Chondrocyte (in vitro differentiated cells): ENCODE data around the gene ATP5F1C. TPM values are rescaled to one million over a fixed set of nuclear protein-coding genes. Genes with fewer than 3 reads are reported as not detected.
A peak's percentile ranks its signal among the peaks of the same experiment; 100 is the strongest.
"Not testable (repeated sequence)": the region's sequence is repeated elsewhere in the genome, so short reads cannot be mapped to it uniquely, and the experiment has no call there.

ENCODE experiments used
- DNase-seq: peaks from one replicate; pipeline ENCODE4 v3.0.0; 2021; ENCODE audit warnings: mixed read lengths, low spot score
- H3K27ac Mint-ChIP-seq: one replicate; pipeline ENCODE4 v1.8.0; 2021; ENCODE audit warnings: mild to moderate bottlenecking, moderate library complexity, mixed read lengths; ENCODE audit not compliant: unreplicated experiment
- H3K27me3 Mint-ChIP-seq: 2 replicates; pipeline ENCODE4 v1.8.0; 2021; ENCODE audit warnings: low read depth, mixed read lengths
- H3K36me3 Mint-ChIP-seq: 2 replicates; pipeline ENCODE4 v1.8.0; 2021; ENCODE audit warnings: low read depth, mixed read lengths
- H3K4me1 Mint-ChIP-seq: 2 replicates; pipeline ENCODE4 v1.8.0; 2021; ENCODE audit warnings: low read depth, mild to moderate bottlenecking, mixed read lengths
- H3K4me3 Mint-ChIP-seq: one replicate; pipeline ENCODE4 v1.8.0; 2021; ENCODE audit warnings: mild to moderate bottlenecking, moderate library complexity, mixed read lengths; ENCODE audit not compliant: unreplicated experiment
- H3K9me3 Mint-ChIP-seq: 2 replicates; pipeline ENCODE4 v1.8.0; 2021; ENCODE audit warnings: low read depth, mixed read lengths
- total RNA-seq: library from RNA; stranded (reverse); gene quantifications from 3 replicates; pipeline ENCODE4 v1.2.1, GENCODE V29; 2021
- TF ChIP-seq, protein P1 (sequence below): fragments of 200-600 bp; sonication (generic); IDR thresholded peaks from 2 replicates; pipeline ENCODE4 v1.5.0; 2021; ENCODE audit warnings: antibody characterized with exemption, mild to moderate bottlenecking, moderate library complexity

Gene ATP5F1C
- total RNA-seq, 1 donor from 2014 or later: 136 TPM

GRCh38 chr10:7767209-7767608 lies 20.8 kb upstream of the ATP5F1C start:
- no peak overlapping the region for H3K4me3 Mint-ChIP-seq
- TF ChIP-seq, protein P1, sequence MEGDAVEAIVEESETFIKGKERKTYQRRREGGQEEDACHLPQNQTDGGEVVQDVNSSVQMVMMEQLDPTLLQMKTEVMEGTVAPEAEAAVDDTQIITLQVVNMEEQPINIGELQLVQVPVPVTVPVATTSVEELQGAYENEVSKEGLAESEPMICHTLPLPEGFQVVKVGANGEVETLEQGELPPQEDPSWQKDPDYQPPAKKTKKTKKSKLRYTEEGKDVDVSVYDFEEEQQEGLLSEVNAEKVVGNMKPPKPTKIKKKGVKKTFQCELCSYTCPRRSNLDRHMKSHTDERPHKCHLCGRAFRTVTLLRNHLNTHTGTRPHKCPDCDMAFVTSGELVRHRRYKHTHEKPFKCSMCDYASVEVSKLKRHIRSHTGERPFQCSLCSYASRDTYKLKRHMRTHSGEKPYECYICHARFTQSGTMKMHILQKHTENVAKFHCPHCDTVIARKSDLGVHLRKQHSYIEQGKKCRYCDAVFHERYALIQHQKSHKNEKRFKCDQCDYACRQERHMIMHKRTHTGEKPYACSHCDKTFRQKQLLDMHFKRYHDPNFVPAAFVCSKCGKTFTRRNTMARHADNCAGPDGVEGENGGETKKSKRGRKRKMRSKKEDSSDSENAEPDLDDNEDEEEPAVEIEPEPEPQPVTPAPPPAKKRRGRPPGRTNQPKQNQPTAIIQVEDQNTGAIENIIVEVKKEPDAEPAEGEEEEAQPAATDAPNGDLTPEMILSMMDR: no peak
- no peaks in the 10 kb centered on the region for H3K27me3 Mint-ChIP-seq
- H3K4me1 Mint-ChIP-seq: peaks cover 18% of the 10 kb centered on the region
- peaks cover 27% of the 10 kb centered on the region for H3K36me3 Mint-ChIP-seq
- H3K9me3 Mint-ChIP-seq: no peaks in the 10 kb centered on the region
- no peak overlapping the region for H3K27ac Mint-ChIP-seq
- no peak for DNase-seq

DNA sequence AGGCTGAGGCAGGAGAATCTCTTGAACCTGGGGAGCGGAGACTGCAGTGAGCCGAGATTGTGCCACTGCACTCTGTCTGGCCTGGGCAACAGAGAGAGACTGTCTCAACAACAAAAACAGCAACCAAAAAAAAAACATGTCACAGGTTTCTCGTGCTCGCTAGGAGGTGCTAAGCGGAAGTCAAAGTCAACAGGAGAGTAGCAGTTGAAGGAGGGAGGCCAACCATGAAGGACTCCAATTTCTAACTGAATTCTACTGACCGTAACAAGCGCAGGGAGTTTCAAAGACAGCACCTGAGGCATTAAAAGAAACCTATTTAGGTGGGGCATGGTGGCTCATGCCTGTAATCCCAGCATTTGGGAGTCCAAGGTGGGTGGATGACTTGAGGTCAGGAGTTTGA lies 19.6 kb upstream of the ATP5F1C start:
- Mint-ChIP-seq H3K27me3 (no peaks in the 10 kb centered on the region), H3K4me3 (no peak overlapping the region), H3K27ac (peak overlapping the region; percentile 22), H3K4me1 (peaks cover 14% of the 10 kb centered on the region), H3K9me3 (no peaks in the 10 kb centered on the region), H3K36me3 (peaks cover 28% of the 10 kb centered on the region)
- TF ChIP-seq, protein P1: no peak
- DNase-seq: no peak

DNA sequence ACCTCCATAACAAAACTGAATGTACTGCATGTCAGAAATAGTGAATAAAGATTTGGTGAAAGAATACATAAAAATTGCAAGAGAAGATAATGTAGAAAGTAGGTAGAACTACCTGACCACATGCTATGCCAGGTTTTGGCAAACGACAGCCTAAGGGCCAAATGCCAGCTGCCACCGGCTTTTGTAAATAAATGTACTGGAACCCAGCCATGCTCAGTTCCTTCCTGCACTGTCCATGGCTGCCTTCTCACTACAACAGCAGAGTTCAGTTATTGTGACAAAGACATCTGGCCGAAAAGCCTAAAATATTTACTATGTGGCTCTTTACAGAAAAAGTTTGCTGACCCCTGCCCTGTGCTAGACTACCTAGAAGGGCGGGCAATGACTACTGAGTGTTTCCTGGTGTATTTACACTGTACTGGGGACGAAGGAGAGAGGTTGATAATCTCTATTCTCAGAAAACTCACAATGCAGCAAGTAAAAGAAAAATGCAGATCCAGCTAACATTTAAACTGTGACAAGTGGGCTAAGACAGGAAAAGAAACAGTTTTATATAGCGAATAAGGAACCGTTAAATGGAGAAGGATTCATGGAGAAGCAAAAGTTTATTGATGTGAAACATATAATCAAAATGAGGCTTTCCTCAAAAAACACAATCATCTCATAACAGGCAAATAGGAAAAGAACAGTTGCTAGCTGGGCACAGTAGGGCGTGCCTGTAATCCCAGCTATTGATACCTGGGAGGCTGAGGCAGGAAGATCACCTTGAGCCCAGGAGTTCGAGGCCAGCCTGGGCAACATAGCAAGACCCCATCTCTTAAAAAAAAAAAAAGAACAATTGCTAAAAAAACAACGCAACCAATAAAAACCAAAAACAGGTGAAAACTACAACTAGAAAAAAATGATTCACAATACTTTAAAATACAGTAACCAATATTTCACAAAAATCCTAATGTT lies 13.9 kb upstream of the ATP5F1C start:
- Mint-ChIP-seq H3K27ac (no peak overlapping the region), H3K27me3 (no peaks in the 10 kb centered on the region), H3K4me3 (no peak overlapping the region), H3K9me3 (no peaks in the 10 kb centered on the region), H3K4me1 (no peaks in the 10 kb centered on the region), H3K36me3 (peaks cover 41% of the 10 kb centered on the region)
- no peak for DNase-seq
- TF ChIP-seq, protein P1: no peak

- Mint-ChIP-seq H3K27me3 (no peaks in the 10 kb centered on the region), H3K4me1 (no peaks in the 10 kb centered on the region), H3K27ac (no peak overlapping the region), H3K9me3 (no peaks in the 10 kb centered on the region), H3K4me3 (no peak overlapping the region), H3K36me3 (peaks cover 41% of the 10 kb centered on the region)
- TF ChIP-seq, protein P1: no peak
- no peak for DNase-seq
Measured at GRCh38 chr10:7776777-7777176, 11.2 kb upstream of the ATP5F1C start.

GRCh38 chr10:7782194-7782593 lies 5.8 kb upstream of the ATP5F1C start:
- H3K27me3 Mint-ChIP-seq, H3K4me3 Mint-ChIP-seq, DNase-seq, H3K27ac Mint-ChIP-seq, H3K9me3 Mint-ChIP-seq: not testable (repeated sequence)
- peaks cover 16% of the 10 kb centered on the region for H3K36me3 Mint-ChIP-seq
- peaks cover 14% of the 10 kb centered on the region for H3K4me1 Mint-ChIP-seq

GRCh38 chr10:7786430-7786829 lies 1.5 kb upstream of the ATP5F1C start:
- TF ChIP-seq, protein P1: no peak
- peaks cover 41% of the 10 kb centered on the region for H3K4me1 Mint-ChIP-seq
- no peak for DNase-seq
- peaks cover 5% of the 10 kb centered on the region for H3K36me3 Mint-ChIP-seq
- H3K4me3 Mint-ChIP-seq: no peak overlapping the region
- no peaks in the 10 kb centered on the region for H3K27me3 Mint-ChIP-seq
- H3K27ac Mint-ChIP-seq: no peak overlapping the region
- H3K9me3 Mint-ChIP-seq: no peaks in the 10 kb centered on the region
